Fibroblast of the conjunctiva (primary cell): ENCODE measurements around the gene RILP.

Experiments
- DNase-seq: peaks from one replicate; pipeline ENCODE4 v3.0.0-alpha.2; 2010; ENCODE audit warnings: low read depth

Gene RILP

GRCh38 chr17:1627982-1628855 lies 21.4 kb downstream of the RILP start, which contains the start of gene SLC43A2:
Gene SLC43A2 (minus strand): TSS chr17:1628834. CDS start chr17:1627874, 960 bp downstream.
- DNase-seq, result peak; percentile 30

- no peak for DNase-seq
Measured at GRCh38 chr17:1627182-1627981, 22.3 kb downstream of the RILP start.

DNA sequence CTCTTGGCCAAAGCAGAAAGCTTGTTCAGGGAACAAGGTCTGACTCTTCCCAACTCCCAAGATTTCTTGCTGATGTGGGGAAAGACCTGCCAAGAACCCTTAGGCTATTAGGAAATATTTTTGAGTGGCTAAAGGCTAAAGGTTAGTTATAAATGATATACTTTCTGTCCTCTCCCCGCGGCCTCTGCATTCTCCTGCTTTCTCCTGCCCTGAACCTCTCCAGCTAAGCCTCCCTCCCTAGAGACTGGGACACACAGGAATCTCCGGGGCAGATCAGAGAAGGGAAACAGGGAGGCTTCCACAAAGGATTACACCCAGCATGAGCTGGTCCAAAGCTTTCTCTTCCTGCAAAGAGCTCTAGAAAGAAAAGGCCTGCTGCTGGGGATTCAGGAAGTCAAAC lies 23.3 kb downstream of the RILP start:
- no peak for DNase-seq

DNA sequence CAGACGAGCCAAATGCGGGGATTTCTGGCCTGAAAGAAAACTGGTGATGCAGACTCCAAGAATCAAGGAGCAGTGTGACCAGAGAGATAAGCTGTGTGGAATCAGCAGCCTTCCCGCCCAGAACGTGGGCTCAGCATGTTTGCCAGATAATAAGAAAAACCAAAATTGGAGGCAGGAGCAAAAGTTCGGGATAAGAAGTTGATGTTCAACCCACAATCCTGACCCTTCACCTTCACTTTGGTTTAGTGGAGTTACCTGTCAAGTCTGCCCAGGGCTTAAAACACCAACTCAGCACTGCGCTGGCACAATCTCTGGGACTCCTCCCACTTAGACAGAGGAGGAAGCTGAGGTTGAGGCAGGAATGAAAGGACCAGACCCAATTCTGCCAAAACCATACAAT lies 24.1 kb downstream of the RILP start:
- DNase-seq, result no peak

- DNase-seq, result no peak
Measured at GRCh38 chr17:1625053-1625452, 24.6 kb downstream of the RILP start.

- no peak for DNase-seq
Measured at GRCh38 chr17:1624650-1625049, 25.0 kb downstream of the RILP start.

DNA sequence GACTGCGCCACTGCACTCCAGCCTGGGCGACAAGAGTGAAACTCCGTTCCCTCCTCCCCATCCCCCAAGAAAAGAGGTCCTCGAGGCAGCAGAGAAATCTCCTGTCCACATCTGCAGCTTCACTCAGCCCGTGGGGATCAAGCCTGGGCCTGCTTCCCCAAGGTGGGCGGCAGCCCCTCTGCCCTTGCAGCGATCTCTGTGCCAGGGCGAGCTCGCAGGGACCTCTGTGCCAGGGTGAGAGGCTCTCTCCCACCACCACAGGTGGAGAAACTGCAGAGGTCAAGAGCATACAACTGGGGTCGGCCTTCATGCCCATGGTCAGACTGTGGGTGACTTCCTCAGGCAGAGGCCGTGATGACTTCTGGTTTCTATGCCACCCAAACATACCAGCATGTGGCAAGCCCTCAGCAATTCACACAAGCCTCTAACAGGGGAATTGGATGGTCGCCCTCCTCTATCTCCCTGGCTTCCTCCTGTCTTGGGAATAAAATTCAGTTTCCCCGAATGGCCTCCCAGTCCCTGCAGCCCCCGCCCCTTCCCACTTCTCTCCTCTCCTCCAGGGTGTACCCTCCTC lies 26.5 kb downstream of the RILP start:
- no peak for DNase-seq

DNA sequence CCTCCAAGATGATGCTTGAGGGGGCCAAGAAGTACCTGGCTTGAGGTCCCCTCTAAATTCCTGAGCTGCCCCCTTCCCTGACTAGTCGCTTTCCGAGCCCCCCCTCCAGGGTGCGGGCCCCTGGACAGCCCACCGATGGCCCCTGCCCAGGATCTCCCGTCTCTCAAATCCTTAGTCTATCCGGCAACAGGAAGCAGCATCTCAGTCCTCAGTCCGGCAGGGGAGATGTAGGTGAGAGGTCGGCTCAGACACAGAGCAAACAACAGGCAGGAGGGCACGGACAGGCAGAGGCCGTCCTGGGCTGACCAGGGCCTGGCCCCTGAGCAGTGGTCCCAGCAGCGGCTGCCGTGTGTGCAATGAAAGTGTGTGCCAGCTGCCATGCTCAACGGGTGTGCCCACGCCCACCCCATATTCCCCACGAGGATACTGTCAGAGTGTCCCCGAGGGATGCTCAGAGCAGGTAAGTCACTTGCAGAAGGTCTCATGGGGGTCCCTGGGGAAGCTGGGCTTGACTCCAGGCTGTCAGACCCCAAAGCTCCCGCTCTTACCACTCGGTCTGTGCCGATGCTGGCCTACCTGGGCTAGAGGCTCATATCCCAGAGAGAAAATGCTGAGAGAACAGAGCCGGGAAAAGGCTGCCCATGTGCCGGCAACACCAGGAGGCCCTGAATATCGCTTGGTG lies 28.3 kb downstream of the RILP start:
- DNase-seq, result no peak

DNA sequence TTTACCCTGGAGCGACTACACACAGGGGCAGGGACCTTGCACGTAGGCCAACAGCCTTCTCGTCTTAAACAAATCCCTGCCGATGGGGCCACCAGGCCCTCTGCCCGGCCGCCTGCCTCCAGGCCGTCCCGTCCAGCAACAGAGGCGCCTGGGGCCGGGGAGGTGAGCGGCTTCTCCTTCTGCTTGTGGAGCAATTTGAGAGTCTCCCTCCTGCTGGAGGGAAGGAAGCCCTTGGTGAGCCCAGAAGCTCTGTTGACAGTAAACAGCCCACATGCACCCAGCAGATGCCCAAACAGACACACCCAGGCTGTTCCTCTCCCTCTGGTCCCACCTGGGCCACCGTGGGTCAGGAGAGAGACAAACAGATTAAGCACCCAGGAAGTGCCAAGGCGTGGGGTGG lies 29.2 kb downstream of the RILP start:
- no peak for DNase-seq

GRCh38 chr17:1617620-1618174 lies 32.0 kb downstream of the RILP start:
- peak; percentile 16 for DNase-seq

GRCh38 chr17:1616101-1616500 lies 33.6 kb downstream of the RILP start:
- no peak for DNase-seq

- DNase-seq, result no peak
Measured at GRCh38 chr17:1612400-1612799, 37.3 kb downstream of the RILP start.

DNA sequence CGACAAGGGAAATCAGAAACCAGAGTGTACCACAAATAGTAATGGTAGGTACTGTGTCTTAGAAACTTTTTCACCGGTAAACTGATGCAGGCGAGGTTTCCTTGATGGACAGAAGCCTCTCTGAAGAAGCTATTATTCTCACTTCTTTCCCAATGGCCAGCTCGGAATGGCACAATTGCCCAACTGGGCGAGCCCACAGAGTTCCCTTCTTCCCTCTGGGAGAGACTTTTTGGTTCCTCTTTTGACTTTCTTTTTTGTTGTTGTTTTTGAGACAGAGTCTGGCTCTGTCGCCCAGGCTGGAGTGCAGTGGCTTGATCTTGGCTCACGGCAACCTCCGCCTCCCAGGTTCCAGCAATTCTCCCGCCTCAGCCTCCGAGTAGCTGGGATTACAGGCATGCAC lies 38.0 kb downstream of the RILP start:
- no peak for DNase-seq

GRCh38 chr17:1608676-1609075 lies 41.0 kb downstream of the RILP start:
- DNase-seq, result no peak

GRCh38 chr17:1607971-1608320 lies 41.7 kb downstream of the RILP start:
- no peak for DNase-seq

GRCh38 chr17:1606352-1606985 lies 43.2 kb downstream of the RILP start:
- no peak for DNase-seq

DNA sequence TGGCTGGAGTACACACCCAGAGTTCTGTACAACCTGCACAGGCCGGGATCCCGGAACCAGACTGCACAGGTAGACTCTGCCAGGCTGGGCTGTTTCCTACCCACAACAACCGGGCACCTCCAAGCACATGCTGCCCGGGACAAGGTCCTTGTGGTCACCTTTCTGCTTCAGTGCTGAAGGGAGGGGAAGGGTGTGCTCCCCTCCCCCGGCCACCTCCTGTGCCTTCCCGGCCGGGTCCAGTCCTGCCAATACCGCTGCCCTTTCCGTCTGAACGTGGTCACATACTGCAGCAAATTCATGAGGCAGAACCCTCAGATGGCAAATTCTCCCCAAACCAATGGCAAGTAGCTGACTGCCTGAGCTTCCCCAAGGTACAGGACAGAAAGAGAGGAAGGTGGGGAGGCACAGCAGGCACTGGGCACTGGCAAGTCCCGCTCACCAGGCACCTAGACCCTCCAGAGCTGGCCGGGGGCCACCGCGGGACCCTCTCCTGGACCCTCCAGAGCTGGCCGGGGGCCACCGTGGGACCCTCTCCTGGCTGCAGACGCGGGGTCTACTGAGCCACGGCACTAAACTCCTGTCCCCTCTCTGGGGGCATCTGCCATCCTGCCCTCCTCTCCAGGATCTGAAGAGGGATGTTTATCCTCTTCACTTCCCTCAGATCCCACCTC lies 43.9 kb downstream of the RILP start:
- DNase-seq, result no peak

DNA sequence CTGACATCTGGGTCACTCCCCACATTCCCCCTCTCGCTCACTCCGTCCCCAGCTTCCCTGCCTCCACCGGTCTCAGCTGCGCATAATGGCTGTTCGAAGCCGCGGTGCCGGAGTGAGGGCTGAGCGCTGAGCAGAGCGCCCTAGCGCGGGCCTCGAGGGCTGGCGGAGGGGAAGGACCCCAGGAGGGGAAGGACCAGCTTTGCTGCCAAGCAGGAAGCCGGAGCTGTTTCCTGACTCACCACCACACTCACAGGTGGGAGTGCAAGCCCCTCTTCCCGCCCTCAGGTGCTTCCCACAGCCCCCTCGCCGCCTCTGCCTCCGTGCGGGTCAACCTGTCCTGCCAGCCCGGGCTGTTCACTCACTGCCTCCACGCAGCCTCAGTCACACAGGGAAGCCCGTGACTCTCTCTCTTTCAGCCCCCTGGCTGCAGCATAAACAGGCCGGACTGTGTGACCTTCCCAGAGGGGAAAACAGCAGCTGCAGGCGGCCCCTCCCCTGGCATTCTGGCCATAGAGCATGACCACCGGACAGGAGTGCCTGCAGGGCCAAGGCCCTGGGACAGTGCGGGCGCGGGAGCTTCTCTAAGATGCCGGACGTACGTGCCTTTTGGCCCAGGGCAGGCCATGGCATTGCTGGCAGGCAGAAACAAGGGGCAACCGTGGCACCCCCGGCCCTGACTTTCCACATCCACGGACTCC lies 44.7 kb downstream of the RILP start:
- no peak for DNase-seq

- DNase-seq, result no peak
Measured at GRCh38 chr17:1601571-1601970, 48.1 kb downstream of the RILP start.

DNA sequence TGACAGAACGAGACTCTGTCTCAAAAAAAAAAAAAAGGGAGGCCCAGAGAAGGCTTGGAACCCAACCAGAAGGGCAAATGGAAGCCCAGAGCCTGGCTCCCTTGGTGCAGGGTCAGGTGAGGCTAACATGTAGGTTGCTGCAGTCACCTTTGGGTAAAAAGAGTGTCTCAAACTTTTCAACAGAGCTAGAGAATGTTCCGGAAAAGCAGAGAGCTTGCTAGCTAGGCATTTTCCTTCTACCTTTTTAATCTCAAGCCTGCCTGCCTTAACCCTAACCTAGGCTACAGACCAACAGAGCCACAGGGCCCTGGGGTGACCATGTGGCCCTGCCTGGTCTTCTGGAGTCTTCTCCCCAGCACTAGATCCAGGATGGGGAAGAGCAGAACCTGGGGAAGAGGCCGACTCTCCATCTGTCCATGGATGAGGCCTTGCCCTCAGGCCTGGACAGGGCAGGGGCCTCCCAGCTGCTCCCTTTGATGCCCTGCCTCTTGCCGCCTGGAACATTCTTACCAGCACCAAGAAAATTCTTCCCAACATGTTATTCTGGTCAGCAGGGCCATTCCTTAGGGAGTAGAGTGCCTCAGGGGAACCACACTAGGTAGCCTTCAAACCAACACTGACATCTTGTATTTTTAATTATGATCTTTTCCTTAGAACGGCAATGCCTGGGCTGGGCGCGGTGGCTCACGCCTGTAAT lies 51.1 kb downstream of the RILP start:
- DNase-seq, result no peak
